ENCODE results near the gene TMEM25. TPM values are rescaled to one million over a fixed set of nuclear protein-coding genes. Genes with fewer than 3 reads are reported as not detected.
"Not testable (repeated sequence)": the region's sequence is repeated elsewhere in the genome, so short reads cannot be mapped to it uniquely, and the experiment has no call there.

Gene TMEM25
- total RNA-seq, 1 experiment from 2014 or later: 7.8 TPM

DNA sequence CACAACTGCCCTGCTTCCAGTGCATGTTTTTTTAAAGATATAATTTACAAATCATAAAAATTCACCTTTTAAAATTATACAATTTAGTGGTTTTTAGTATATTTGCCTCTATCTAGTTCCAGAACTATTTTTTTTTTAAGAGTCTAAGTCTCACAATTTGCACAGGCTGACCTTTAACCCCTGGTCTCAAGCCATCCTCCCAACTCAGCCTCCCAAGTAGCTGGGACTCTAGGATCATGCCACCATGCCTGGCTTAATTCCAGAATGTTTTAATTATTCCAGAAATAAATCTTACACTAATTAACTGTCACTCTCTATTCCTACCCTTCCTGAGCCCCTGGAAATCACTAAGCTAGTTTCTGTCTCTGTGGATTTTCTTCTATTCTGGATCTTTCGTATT is 39.8 kb downstream of the TMEM25 start:
- H3K4me3 Mint-ChIP-seq (ENCODE audit: low read depth, unreplicated experiment): no peak overlapping the region
- H3K9me3 Mint-ChIP-seq (ENCODE audit: low read depth, unreplicated experiment): no peaks in the 10 kb centered on the region
- no peak for DNase-seq
- H3K27me3 Mint-ChIP-seq (ENCODE audit: unreplicated experiment): no peaks in the 10 kb centered on the region
- BruUV-seq (replicated peaks): no TSS peak
- H3K4me1 Mint-ChIP-seq (ENCODE audit: low read depth, unreplicated experiment): no peaks in the 10 kb centered on the region
- TF ChIP-seq, protein P1, sequence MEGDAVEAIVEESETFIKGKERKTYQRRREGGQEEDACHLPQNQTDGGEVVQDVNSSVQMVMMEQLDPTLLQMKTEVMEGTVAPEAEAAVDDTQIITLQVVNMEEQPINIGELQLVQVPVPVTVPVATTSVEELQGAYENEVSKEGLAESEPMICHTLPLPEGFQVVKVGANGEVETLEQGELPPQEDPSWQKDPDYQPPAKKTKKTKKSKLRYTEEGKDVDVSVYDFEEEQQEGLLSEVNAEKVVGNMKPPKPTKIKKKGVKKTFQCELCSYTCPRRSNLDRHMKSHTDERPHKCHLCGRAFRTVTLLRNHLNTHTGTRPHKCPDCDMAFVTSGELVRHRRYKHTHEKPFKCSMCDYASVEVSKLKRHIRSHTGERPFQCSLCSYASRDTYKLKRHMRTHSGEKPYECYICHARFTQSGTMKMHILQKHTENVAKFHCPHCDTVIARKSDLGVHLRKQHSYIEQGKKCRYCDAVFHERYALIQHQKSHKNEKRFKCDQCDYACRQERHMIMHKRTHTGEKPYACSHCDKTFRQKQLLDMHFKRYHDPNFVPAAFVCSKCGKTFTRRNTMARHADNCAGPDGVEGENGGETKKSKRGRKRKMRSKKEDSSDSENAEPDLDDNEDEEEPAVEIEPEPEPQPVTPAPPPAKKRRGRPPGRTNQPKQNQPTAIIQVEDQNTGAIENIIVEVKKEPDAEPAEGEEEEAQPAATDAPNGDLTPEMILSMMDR (IDR thresholded peaks at IDR 0.05; ENCODE audit: unreplicated experiment): no peak
- H3K27ac Mint-ChIP-seq (ENCODE audit: unreplicated experiment): no peak overlapping the region
- peaks cover 29% of the 10 kb centered on the region for H3K36me3 Mint-ChIP-seq (ENCODE audit: insufficient read depth, unreplicated experiment)
- intact Hi-C loops (cut with micrococcal nuclease; ENCODE audit: unreplicated experiment): no loop called here
- CTCF ChIA-PET: no interaction called here

DNA sequence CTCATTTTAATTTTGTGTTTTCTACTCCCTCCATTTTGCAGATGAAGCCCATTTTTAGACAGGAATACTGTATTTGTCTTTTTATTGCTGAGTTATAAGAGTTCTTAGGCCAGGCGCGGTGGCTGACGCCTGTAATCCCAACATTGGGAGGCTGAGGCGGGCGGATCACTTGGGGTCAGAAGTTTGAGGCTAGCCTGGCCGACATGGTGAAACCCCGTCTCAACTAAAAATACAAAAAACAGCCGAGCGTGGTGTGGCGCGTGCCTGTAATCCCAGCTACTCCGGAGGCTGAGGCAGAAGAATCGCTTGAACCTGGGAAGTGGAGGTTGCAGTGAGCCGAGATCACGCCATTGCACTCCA is 40.7 kb downstream of the TMEM25 start:
- Mint-ChIP-seq H3K4me3 (ENCODE audit: low read depth, unreplicated experiment) (peak overlapping the region; percentile 91), H3K36me3 (ENCODE audit: insufficient read depth, unreplicated experiment) (peaks cover 28% of the 10 kb centered on the region), H3K27ac (ENCODE audit: unreplicated experiment) (peak overlapping the region; percentile 80)
- H3K9me3 Mint-ChIP-seq (ENCODE audit: low read depth, unreplicated experiment); DNase-seq; H3K27me3 Mint-ChIP-seq (ENCODE audit: unreplicated experiment); intact Hi-C loops (cut with micrococcal nuclease; ENCODE audit: unreplicated experiment); BruUV-seq (replicated peaks); H3K4me1 Mint-ChIP-seq (ENCODE audit: low read depth, unreplicated experiment): not testable (repeated sequence)
- CTCF ChIA-PET: interaction anchor here (0.7 kb wide), 1 partner anchor 16 kb away, joined by 3 read pairs; no protein-coding TSS in a partner anchor

DNA sequence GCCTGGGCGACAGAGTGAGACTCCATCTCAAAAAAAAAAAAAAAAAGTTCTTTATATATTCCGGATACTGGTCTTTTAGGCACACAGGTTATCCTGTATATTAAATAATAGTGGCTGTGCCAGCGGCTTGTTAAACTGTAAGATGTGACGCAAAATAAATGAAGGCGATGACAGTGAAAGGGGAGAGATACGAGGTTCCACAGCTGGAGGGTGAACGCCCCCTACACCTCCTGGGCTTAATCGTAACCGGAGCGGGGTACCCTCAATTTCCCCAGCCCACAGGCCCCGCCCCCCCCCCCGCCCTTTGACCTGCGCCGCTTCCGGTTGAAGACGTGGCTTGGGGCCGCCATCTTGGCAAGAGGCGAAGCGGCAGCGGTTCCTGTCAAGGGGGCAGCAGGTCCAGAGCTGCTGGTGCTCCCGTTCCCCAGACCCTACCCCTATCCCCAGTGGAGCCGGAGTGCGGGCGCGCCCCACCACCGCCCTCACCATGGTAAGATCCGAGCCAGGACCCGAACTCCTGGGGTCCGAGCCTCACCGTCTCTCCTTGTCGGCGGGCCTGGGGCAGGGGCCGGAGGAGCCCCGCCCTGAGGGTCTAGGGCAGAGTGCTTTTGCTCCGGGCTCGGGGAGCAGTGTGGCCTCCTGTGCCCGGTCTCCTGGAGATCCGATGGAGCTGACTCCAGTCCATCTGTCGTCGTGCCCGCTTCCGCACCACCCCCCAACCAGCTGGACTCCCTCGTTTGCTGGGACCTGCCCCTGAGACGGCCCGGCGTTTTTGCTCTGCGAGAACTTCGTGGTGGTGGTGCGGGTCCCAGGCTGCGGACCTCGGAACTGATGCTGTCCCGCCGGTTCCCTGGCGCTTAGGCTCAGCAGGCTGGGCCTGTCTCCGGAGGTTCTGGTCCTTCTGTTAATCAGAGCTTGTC is 41.3 kb downstream of the TMEM25 start, which contains the start of gene ARCN1:
ARCN1 (plus strand) TSS at position 349 of the 920 bp plus-strand sequence; CDS start at position 488, 139 bp downstream.
- intact Hi-C loops (cut with micrococcal nuclease; ENCODE audit: unreplicated experiment): no loop called here
- Mint-ChIP-seq H3K27me3 (ENCODE audit: unreplicated experiment) (no peaks in the 10 kb centered on the region), H3K27ac (ENCODE audit: unreplicated experiment) (peak within 1 kb of the TSS; percentile 80), H3K4me3 (ENCODE audit: low read depth, unreplicated experiment) (peak within 1 kb of the TSS; percentile 91), H3K9me3 (ENCODE audit: low read depth, unreplicated experiment) (no peaks in the 10 kb centered on the region), H3K4me1 (ENCODE audit: low read depth, unreplicated experiment) (no peaks in the 10 kb centered on the region), H3K36me3 (ENCODE audit: insufficient read depth, unreplicated experiment) (peaks cover 33% of the 10 kb centered on the region)
- CTCF ChIA-PET: interaction anchor here (0.6 to 0.7 kb wide), 2 partner anchors 17 to 80 kb away, joined by 3 to 5 read pairs; no protein-coding TSS in a partner anchor
- no TSS peak for BruUV-seq (replicated peaks)
- peak; percentile 40 for DNase-seq
- TF ChIP-seq, protein P1 (IDR thresholded peaks at IDR 0.05; ENCODE audit: unreplicated experiment): no peak

DNA sequence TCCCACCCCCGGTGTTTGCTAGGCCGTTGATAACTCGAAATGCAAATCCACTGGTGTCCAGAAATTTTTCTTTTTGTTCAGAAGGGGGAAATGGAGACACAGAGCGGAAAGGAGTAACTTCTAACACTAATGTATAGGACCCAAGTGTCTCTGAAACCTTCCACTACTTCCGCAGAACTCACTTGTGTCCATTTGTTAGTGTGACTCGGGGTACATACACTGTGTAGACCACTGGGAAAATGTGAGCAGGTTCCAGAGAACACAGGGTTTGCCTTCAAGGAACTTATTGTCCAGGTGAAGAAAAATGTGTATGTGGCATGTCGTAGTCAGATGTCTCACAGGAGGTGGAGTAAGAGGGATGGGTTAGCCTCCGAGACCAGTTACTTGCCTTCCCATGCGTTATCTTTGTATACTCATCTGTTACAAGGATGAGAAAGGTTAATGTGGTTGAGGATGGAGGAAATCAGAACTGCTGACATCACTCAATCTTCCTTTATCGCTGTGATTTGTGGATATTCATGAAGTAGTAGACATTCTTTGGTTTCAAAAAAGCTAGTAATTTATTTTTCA is 42.1 kb downstream of the TMEM25 start:
- Mint-ChIP-seq H3K4me1 (ENCODE audit: low read depth, unreplicated experiment) (no peaks in the 10 kb centered on the region), H3K27ac (ENCODE audit: unreplicated experiment) (peak overlapping the region; percentile 80), H3K4me3 (ENCODE audit: low read depth, unreplicated experiment) (peak overlapping the region; percentile 91), H3K27me3 (ENCODE audit: unreplicated experiment) (no peaks in the 10 kb centered on the region), H3K36me3 (ENCODE audit: insufficient read depth, unreplicated experiment) (peaks cover 37% of the 10 kb centered on the region), H3K9me3 (ENCODE audit: low read depth, unreplicated experiment) (no peaks in the 10 kb centered on the region)
- no peak for DNase-seq
- TF ChIP-seq, protein P1 (IDR thresholded peaks at IDR 0.05; ENCODE audit: unreplicated experiment): no peak
- TSS peak; percentile 52 for BruUV-seq (replicated peaks)
- intact Hi-C loops (cut with micrococcal nuclease; ENCODE audit: unreplicated experiment): no loop called here
- CTCF ChIA-PET: no interaction called here
